ENCODE measurements around the gene MMP12.

The MMP12 gene

DNA sequence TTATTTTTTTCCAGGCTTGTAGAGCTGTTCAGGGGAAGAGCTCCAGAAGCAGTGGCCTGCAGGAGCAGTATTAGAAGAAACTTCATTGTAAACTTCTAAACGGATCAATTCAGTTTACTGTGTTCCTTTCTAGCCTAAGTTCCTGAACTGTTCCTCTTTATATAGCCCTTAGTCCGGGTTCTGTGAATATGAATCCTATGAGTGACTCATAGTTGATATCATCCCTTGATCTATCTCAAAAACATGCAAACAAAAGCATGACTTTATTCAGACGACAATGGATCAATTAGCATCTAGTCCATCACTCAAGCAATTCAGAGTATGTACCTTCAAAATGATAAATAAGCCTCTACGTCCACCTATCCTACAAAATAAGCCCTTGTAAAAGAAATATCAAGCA is at the start of gene MMP12:
TSS of gene MMP12 (minus strand) at position 131 of the 400 bp plus-strand sequence. CDS start at position 86, 45 bp downstream.
- H3K4me1 ChIP-seq (ENCODE audit: insufficient read depth, low read length): no peaks in the 10 kb centered on the region
- no peaks in the 10 kb centered on the region for H3K9me3 ChIP-seq (ENCODE audit: insufficient read depth, low read length, severe bottlenecking)
- ATAC-seq (ENCODE audit: insufficient read depth, low read depth): no peak
- H3K9ac ChIP-seq (ENCODE audit: low read depth, low read length): no peak within 1 kb of the TSS
- H2AFZ ChIP-seq (ENCODE audit: low read depth, low read length): no peak within 1 kb of the TSS
- no peaks in the 10 kb centered on the region for H4K20me1 ChIP-seq (ENCODE audit: insufficient read depth, low read length)
- no peaks in the 10 kb centered on the region for H3K79me2 ChIP-seq (ENCODE audit: insufficient read depth, low read length)
- no peak within 1 kb of the TSS for H3K27ac ChIP-seq (ENCODE audit: low read length)
- no peak within 1 kb of the TSS for H3K4me3 ChIP-seq (ENCODE audit: low read depth in 1 of 2, low read length in 2 of 2)
- TF ChIP-seq, protein P1, sequence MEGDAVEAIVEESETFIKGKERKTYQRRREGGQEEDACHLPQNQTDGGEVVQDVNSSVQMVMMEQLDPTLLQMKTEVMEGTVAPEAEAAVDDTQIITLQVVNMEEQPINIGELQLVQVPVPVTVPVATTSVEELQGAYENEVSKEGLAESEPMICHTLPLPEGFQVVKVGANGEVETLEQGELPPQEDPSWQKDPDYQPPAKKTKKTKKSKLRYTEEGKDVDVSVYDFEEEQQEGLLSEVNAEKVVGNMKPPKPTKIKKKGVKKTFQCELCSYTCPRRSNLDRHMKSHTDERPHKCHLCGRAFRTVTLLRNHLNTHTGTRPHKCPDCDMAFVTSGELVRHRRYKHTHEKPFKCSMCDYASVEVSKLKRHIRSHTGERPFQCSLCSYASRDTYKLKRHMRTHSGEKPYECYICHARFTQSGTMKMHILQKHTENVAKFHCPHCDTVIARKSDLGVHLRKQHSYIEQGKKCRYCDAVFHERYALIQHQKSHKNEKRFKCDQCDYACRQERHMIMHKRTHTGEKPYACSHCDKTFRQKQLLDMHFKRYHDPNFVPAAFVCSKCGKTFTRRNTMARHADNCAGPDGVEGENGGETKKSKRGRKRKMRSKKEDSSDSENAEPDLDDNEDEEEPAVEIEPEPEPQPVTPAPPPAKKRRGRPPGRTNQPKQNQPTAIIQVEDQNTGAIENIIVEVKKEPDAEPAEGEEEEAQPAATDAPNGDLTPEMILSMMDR (IDR thresholded peaks at IDR 0.05; ENCODE audit: borderline replicate concordance, extremely low read depth, low read length, poor library complexity, severe bottlenecking): no peak
- no peak for TF ChIP-seq EZH2 (IDR thresholded peaks at IDR 0.05; ENCODE audit: borderline replicate concordance, low read depth, low read length, severe bottlenecking)
- DNase-seq: no peak
- H3K36me3 ChIP-seq (ENCODE audit: insufficient read depth, low read length): no peaks in the 10 kb centered on the region
- no peak within 1 kb of the TSS for H3K4me2 ChIP-seq (ENCODE audit: insufficient read depth, low read length)
- H3K27me3 ChIP-seq (ENCODE audit: insufficient read depth, low read length, poor library complexity): no peaks in the 10 kb centered on the region

DNA sequence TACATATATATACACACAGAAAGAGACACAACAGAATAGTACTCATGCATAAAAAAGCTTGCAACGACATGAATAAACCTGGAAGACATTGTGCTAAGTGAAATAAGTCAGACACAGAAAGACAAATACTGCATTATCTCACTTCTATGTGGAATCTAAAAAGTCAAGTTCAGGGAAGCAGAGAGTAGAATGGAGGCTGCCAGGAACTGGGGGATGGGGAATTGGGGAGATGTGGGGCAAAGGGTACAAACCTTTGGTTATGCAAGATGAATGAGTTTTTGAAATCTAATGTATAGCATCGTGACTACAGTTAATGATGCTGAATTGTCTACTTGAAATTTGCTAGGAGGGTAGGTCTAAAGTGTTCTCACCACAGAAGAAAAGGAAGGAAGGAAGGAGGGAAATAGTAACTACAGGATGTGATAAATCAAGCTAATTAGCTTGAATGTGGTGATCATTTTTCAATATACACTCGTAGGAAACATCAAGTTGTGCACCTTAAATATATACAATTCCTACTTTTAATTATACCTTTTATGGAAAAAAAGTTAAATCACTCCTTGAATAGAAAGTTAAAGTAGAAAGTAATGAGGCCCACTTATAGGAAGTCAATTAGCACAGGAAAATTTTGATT is 46.9 kb upstream of the MMP12 start:
- H3K4me3 ChIP-seq (ENCODE audit: low read depth in 1 of 2, low read length in 2 of 2): no peak overlapping the region
- H3K27me3 ChIP-seq (ENCODE audit: insufficient read depth, low read length, poor library complexity): peaks cover 3% of the 10 kb centered on the region
- no peak overlapping the region for H2AFZ ChIP-seq (ENCODE audit: low read depth, low read length)
- H3K27ac ChIP-seq (ENCODE audit: low read length): no peak overlapping the region
- H4K20me1 ChIP-seq (ENCODE audit: insufficient read depth, low read length): no peaks in the 10 kb centered on the region
- TF ChIP-seq, protein P1 (IDR thresholded peaks at IDR 0.05; ENCODE audit: borderline replicate concordance, extremely low read depth, low read length, poor library complexity, severe bottlenecking): no peak
- no peak for TF ChIP-seq EZH2 (IDR thresholded peaks at IDR 0.05; ENCODE audit: borderline replicate concordance, low read depth, low read length, severe bottlenecking)
- DNase-seq: no peak
- no peaks in the 10 kb centered on the region for H3K79me2 ChIP-seq (ENCODE audit: insufficient read depth, low read length)
- no peaks in the 10 kb centered on the region for H3K36me3 ChIP-seq (ENCODE audit: insufficient read depth, low read length)
- H3K9ac ChIP-seq (ENCODE audit: low read depth, low read length): no peak overlapping the region
- ATAC-seq (ENCODE audit: insufficient read depth, low read depth): no peak
- no peaks in the 10 kb centered on the region for H3K4me1 ChIP-seq (ENCODE audit: insufficient read depth, low read length)
- H3K4me2 ChIP-seq (ENCODE audit: insufficient read depth, low read length): no peak overlapping the region
- no peaks in the 10 kb centered on the region for H3K9me3 ChIP-seq (ENCODE audit: insufficient read depth, low read length, severe bottlenecking)

DNA sequence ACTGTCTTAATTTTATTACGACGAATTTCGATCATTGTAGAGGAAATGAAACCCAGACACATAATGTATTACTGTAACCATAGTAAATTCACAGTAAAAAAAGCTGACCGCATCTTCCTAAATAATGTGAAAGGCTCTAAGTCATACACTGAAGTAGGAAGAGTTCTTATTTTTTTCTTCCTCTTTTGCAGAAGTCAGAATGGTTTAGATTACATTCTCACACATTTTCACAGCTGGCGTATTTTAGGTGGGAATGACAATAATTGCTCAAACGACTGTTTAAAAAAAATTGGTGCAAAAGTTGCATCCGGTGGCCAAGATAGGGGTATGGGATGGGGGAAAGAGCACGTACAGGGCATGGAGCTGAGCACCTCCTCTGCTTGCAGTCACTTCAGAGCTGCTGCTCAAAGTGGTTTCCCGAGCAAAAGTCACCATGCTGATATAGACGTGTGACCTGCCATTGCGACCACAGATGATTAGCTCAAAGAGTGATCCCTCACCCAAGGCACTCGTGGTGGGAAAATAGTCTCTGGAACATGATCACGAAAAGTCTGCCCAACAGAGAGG is 45.4 kb upstream of the MMP12 start:
- DNase-seq: no peak
- Histone ChIP-seq H3K9me3 (ENCODE audit: insufficient read depth, low read length, severe bottlenecking) (no peaks in the 10 kb centered on the region), H3K36me3 (ENCODE audit: insufficient read depth, low read length) (no peaks in the 10 kb centered on the region), H3K79me2 (ENCODE audit: insufficient read depth, low read length) (no peaks in the 10 kb centered on the region), H3K9ac (ENCODE audit: low read depth, low read length) (no peak overlapping the region), H3K4me1 (ENCODE audit: insufficient read depth, low read length) (no peaks in the 10 kb centered on the region), H2AFZ (ENCODE audit: low read depth, low read length) (no peak overlapping the region), H3K27ac (ENCODE audit: low read length) (no peak overlapping the region), H3K4me2 (ENCODE audit: insufficient read depth, low read length) (no peak overlapping the region), H3K4me3 (ENCODE audit: low read depth in 1 of 2, low read length in 2 of 2) (no peak overlapping the region), H4K20me1 (ENCODE audit: insufficient read depth, low read length) (no peaks in the 10 kb centered on the region), H3K27me3 (ENCODE audit: insufficient read depth, low read length, poor library complexity) (peaks cover 3% of the 10 kb centered on the region)
- ATAC-seq (ENCODE audit: insufficient read depth, low read depth): no peak
- TF ChIP-seq, protein P1 (IDR thresholded peaks at IDR 0.05; ENCODE audit: borderline replicate concordance, extremely low read depth, low read length, poor library complexity, severe bottlenecking): no peak
- TF ChIP-seq EZH2 (IDR thresholded peaks at IDR 0.05; ENCODE audit: borderline replicate concordance, low read depth, low read length, severe bottlenecking): no peak
